Activated T-cell treated with anti-CD3 and anti-CD28 coated beads, Interleukin-2, amount 50 U/mL, for 1 hour (primary cell): ENCODE results near the gene LDLRAD3.
"Not testable (repeated sequence)": the region's sequence is repeated elsewhere in the genome, so short reads cannot be mapped to it uniquely, and the experiment has no call there.

Experiments used
- DNase-seq: peaks from one replicate; pipeline ENCODE4 v3.0.0-alpha.2; 2020

The LDLRAD3 gene

GRCh38 chr11:35943713-35944502 lies at the start of gene LDLRAD3:
TSS of gene LDLRAD3 (plus strand) at chr11:35944062. CDS start at chr11:35944099, 37 bp downstream.
- DNase-seq: peak; percentile 27

- DNase-seq: no peak
Measured at GRCh38 chr11:35897019-35897418, 46.8 kb upstream of the LDLRAD3 start.

GRCh38 chr11:35902961-35903360 lies 40.9 kb upstream of the LDLRAD3 start:
- no peak for DNase-seq

GRCh38 chr11:35905646-35906276 lies 38.1 kb upstream of the LDLRAD3 start:
- no peak for DNase-seq

GRCh38 chr11:35906277-35906661 lies 37.6 kb upstream of the LDLRAD3 start:
- DNase-seq: no peak

GRCh38 chr11:35906681-35907080 lies 37.2 kb upstream of the LDLRAD3 start:
- DNase-seq: no peak

GRCh38 chr11:35907648-35908431 lies 36.0 kb upstream of the LDLRAD3 start:
- no peak for DNase-seq

GRCh38 chr11:35908432-35908771 lies 35.5 kb upstream of the LDLRAD3 start:
- DNase-seq: not testable (repeated sequence)

- no peak for DNase-seq
Measured at GRCh38 chr11:35909511-35910265, 34.2 kb upstream of the LDLRAD3 start.

- no peak for DNase-seq
Measured at GRCh38 chr11:35911013-35911412, 32.8 kb upstream of the LDLRAD3 start.

- DNase-seq: no peak
Measured at GRCh38 chr11:35911616-35912165, 32.2 kb upstream of the LDLRAD3 start.

GRCh38 chr11:35912436-35912835 lies 31.4 kb upstream of the LDLRAD3 start:
- not testable (repeated sequence) for DNase-seq

GRCh38 chr11:35912883-35913624 lies 30.8 kb upstream of the LDLRAD3 start:
- DNase-seq: no peak

GRCh38 chr11:35914816-35915215 lies 29.0 kb upstream of the LDLRAD3 start:
- no peak for DNase-seq

- no peak for DNase-seq
Measured at GRCh38 chr11:35916270-35916669, 27.6 kb upstream of the LDLRAD3 start.

- no peak for DNase-seq
Measured at GRCh38 chr11:35917676-35918075, 26.2 kb upstream of the LDLRAD3 start.

- no peak for DNase-seq
Measured at GRCh38 chr11:35918716-35919115, 25.1 kb upstream of the LDLRAD3 start.

- no peak for DNase-seq
Measured at GRCh38 chr11:35919244-35919643, 24.6 kb upstream of the LDLRAD3 start.

GRCh38 chr11:35923452-35923851 lies 20.4 kb upstream of the LDLRAD3 start:
- DNase-seq: no peak

- DNase-seq: no peak
Measured at GRCh38 chr11:35924811-35925210, 19.1 kb upstream of the LDLRAD3 start.

- no peak for DNase-seq
Measured at GRCh38 chr11:35927104-35927503, 16.8 kb upstream of the LDLRAD3 start.

GRCh38 chr11:35927682-35928081 lies 16.2 kb upstream of the LDLRAD3 start:
- DNase-seq: no peak
